KOPT-K1 (cell line): ENCODE data around the gene LYZL2.
"Not testable (repeated sequence)": the region's sequence is repeated elsewhere in the genome, so short reads cannot be mapped to it uniquely, and the experiment has no call there.

Source experiments
- H3K27ac ChIP-seq: fragments of 200-600 bp; sonication (generic); 2 replicates; pipeline ENCODE4 v1.5.1; 2016; ENCODE audit warnings: antibody characterized with exemption, mild to moderate bottlenecking, low read depth, low read length; ENCODE audit not compliant: poor library complexity, severe bottlenecking
- H3K36me3 ChIP-seq: fragments of 200-600 bp; sonication (generic); 2 replicates; pipeline ENCODE4 v1.5.1; 2017; ENCODE audit warnings: antibody characterized with exemption, mild to moderate bottlenecking, low read length, moderate library complexity; ENCODE audit not compliant: insufficient read depth
- H3K9me3 ChIP-seq: fragments of 200-600 bp; sonication (generic); 2 replicates; pipeline ENCODE4 v1.5.1; 2017; ENCODE audit warnings: antibody characterized with exemption, low read length, mild to moderate bottlenecking; ENCODE audit not compliant: insufficient read depth, poor library complexity, severe bottlenecking

The LYZL2 gene

DNA sequence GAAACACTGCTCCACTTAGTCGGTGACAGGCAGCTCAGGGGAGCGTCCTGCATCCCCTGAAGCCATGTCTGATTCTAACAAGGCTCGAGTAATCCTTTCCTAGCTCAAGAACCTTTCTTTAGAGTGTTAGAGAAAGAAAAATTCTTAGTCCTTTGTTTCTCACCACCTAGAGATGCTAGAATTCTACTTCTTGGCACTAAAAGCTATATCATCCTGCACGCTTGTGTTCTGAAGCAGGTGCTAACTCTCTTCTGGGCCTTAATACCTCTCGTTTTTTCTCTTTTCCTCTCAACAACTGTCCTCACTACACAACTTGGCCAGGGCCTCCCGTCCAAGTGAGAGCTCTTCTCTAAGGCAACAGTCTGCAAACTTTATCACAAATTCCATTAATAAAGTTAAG lies at the start of gene LYZL2:
Gene LYZL2 (minus strand): TSS at position 101 of the 400 bp plus-strand sequence. CDS start 2,838 bp downstream, outside the sequence.
- Histone ChIP-seq H3K27ac (no peak within 1 kb of the TSS), H3K36me3 (no peaks in the 10 kb centered on the region), H3K9me3 (no peaks in the 10 kb centered on the region)

DNA sequence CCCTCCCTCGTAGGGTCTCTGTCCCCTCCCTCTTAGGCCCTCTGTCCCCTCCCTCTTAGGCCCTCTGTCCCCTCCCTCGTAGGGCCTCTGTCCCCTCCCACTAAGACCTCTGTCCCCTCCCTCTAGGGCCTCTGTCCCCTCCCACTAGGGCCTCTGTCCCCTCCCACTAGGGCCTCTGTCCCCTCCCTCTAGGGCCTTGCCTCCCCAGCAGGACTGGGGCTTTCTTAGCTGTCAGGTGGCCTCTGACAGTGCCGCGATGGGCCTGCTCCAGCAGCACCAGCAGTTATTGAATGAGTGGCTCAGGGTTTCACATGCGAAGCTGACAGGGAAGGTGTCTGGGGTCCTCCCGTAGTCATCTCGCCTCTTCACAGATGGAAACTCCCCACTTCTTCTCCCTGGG lies 48.1 kb upstream of the LYZL2 start:
- not testable (repeated sequence) for H3K9me3 ChIP-seq, H3K36me3 ChIP-seq, H3K27ac ChIP-seq

DNA sequence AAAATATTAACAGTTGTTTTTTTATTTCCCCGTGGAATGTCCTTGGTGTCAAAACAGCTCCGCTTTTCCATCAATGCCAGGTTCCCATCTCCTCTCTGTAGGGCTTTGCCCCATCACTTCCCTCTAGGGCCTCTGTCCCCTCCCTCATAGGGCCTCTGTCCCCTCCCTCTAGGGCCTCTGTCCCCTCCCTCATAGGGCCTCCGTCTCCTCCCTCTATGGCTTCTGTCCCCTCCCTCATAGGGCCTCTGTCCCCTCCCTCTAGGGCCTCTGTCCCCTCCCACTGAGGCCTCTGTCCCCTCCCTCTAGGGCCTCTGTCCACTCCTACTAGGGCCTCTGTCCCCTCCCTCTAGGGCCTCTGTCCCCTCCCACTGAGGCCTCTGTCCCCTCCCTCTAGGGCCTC lies 47.6 kb upstream of the LYZL2 start:
- not testable (repeated sequence) for H3K36me3 ChIP-seq, H3K27ac ChIP-seq, H3K9me3 ChIP-seq

DNA sequence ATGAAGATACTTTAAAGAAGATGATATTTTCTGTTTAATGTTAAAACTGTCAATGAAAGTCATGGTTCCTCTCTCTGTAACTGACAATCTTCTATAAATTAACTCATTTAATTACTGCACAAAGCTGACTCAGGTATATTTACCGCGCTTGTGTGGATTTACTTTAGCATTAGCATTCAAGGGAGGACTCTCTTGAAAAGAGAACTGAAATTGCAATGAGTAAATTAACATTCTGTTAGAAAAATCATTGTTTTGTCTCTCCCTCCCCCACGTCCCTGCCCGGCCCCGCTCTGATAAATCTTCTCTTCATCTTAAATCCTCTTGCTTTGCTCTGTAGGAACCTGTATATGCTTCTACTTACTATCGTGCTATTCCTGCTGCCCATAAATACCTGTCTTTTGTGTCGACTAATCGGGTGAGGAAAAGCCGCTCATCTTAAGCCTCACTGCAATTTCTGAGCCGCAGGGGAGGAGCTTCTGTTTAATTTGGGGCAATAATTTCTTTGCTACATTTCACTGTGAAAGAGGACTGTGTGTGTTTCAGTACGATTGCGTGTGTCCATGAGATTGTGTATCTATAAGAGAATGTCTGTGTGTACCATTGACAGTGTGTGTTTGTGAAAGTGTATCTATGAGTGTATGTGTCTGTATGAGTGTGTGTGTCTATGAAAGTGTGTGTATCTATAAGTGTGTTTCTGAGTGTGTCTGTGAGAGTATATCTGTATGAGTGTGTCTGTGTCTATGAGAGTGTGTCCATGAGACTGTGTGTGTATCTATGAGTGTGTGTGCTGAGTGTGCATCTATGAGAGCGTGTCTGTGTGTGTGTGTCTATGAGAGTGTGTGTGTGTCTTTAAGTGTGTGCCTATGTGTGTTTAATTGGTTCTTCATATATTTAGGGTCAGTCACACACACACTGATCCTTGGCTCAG lies 46.5 kb upstream of the LYZL2 start:
- H3K9me3 ChIP-seq = no peaks in the 10 kb centered on the region
- no peak overlapping the region for H3K27ac ChIP-seq
- no peaks in the 10 kb centered on the region for H3K36me3 ChIP-seq

DNA sequence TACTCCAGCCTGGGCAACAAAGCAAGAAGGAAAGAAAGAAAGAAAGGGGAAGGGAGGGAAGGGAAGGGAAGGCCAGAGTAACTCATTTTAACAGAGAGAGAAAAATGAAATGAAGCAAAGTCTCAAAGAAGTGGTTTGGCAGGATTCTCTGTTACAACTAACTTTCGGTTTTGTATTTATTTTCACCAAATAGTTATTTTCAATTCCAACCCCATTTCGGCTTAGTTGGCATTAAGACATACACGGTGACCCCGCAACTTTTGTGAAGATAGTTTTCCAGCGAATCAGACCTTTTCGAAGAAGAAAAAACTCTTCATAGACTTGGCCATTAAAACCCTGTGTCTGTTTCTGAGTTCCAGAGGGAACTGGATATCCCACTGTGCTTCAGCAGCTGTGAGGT lies 45.2 kb upstream of the LYZL2 start:
- H3K9me3 ChIP-seq = no peaks in the 10 kb centered on the region

DNA sequence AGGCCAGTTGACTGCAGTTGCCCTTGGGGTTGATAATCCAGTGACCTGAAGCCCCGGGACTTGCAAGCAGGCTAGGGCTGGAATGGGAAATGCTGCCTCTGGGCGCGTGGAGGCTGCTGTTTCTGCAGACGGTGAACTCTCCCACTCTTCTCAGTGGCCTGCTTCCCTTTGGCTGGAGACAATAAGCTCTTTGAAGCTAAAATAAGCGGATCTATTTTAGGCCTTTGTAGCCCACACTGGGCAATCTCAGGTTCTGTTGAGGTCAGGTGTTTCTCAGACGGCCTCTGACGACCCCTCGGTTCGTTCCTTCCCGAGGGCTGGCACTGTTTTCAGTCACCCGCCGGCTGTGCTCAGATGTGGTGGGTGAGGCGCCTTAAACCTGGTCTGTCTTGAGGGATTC lies 43.7 kb upstream of the LYZL2 start:
- H3K27ac ChIP-seq, H3K9me3 ChIP-seq, H3K36me3 ChIP-seq: not testable (repeated sequence)

More for the DNA sequence above, 45.2 kb upstream of the LYZL2 start:
- Histone ChIP-seq H3K36me3 (no peaks in the 10 kb centered on the region), H3K27ac (no peak overlapping the region)

DNA sequence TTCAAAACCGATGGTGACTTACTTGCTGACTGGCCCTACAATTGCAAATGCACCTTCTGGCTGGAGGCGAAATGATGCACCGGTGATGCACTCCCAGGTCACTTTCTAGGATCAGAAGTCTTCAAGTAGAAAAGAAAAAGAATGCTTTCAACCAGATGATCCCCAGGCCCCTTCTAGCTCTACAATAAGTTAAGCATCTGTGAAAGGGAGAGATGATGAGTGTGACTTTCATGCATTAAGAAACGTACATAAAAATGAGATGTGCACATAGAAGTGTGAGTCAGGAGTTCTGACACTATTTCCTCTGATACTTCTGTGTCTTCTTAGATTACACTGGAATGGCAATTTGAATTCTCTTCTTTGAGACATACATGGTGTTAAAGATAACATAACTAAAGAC lies 42.8 kb upstream of the LYZL2 start:
- not testable (repeated sequence) for H3K9me3 ChIP-seq, H3K36me3 ChIP-seq, H3K27ac ChIP-seq

DNA sequence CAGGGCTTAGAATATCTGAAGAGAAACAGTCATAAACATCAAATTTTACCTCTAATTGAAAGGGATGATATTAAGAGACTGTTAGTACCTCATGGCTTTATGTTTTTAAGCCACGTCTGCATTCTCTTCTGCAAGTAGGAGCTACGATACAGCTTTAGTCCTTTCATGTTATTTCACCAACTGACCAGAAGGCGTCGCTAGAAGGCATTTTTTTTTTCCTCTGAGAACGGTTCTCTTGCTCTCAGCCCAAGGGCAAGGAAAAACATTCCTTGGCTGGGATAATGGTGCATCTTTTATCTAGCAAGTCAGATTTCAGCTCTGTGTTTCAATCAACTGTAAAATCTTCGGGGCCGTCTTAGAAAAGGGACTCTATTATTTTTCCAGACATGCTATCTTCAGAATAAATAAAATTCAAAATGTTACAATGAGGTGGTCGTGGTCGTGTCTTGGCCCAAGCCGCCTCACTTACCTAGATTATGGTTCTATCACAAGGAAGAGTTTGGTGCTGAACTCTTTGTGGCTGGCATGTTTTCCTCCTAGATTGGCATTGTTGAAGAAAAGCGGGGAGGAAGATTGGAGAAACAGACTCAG lies 41.6 kb upstream of the LYZL2 start:
- H3K9me3 ChIP-seq = no peaks in the 10 kb centered on the region
- H3K27ac ChIP-seq = no peak overlapping the region
- H3K36me3 ChIP-seq = no peaks in the 10 kb centered on the region

DNA sequence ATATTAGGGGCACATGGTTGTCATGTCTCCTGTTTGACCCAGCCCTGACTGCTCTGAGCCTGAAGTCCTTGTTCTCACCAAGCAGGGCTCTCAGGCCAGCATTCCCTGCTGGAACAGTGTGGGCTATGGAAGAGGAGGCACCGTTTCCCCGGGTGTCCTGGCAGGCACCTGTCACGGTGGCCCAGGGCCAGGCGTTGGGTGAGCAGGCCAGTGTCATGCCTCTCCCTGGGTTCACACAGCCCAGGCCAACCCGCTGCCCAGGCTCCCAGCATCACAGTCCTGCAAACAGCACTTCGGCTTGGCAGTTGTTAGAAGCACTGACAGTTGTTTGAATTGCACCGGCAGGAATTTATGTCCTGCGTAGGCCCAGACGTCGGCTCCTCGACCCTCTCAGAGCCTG lies 38.4 kb upstream of the LYZL2 start:
- H3K9me3 ChIP-seq, H3K27ac ChIP-seq, H3K36me3 ChIP-seq: not testable (repeated sequence)

DNA sequence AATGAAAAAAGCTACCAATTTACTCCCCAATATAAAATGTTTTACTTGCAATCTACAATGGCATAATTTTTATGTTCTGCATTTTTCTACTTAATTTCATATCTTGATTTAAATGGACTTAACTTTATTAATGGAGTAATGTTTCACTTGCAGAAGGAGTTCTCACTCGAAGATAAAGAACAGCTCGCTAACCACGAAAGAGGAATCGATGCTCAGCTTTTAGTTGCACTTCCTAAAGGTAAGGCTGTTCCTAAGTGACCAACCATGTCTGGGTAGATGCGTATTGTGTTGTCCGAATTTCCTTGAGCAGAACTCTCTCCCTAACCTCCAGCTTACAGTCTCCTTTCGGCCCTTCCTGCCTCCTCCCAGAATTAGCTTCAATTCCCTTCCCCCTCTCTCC lies 33.9 kb upstream of the LYZL2 start:
- H3K36me3 ChIP-seq, H3K9me3 ChIP-seq, H3K27ac ChIP-seq: not testable (repeated sequence)

DNA sequence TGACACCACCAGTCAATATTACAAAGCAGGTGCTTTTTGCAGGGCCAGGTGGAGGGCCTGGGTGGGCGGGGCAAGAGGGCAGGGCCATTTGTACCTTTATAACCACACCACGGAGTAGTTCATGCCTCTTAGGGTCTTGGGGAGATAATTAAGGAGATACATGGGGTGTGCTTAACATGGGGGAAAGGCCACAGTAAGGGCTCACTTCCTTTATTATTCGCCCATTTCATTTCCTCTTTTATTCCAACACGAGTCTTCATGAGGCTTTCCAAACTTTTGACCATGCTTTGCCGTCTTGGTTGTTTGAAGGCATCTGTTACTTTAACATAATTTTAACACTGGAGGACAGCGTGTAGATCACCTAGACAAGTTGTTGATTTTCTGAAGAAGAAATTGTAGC lies 33.3 kb upstream of the LYZL2 start:
- no peak overlapping the region for H3K27ac ChIP-seq
- H3K9me3 ChIP-seq = no peaks in the 10 kb centered on the region
- H3K36me3 ChIP-seq = no peaks in the 10 kb centered on the region

DNA sequence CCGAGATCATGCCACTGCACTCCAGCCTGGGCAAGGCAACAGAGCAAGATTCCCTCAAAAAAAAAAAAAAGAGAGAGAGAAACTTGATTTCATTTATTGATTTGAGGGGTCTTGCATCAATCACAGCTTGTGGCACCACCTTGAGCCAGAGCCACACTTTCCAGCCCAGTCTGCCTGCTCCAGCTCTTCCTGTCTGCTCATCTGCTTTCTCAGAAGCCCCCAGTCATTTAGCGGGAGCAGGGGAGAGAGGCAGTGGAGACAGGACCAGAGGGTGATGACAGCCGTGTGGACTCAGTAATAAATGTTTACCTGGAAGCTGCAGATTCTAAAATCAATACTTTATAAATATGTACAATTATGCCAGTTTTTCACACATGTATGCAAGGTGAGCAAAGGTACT lies 30.8 kb upstream of the LYZL2 start:
- not testable (repeated sequence) for H3K27ac ChIP-seq, H3K9me3 ChIP-seq, H3K36me3 ChIP-seq

DNA sequence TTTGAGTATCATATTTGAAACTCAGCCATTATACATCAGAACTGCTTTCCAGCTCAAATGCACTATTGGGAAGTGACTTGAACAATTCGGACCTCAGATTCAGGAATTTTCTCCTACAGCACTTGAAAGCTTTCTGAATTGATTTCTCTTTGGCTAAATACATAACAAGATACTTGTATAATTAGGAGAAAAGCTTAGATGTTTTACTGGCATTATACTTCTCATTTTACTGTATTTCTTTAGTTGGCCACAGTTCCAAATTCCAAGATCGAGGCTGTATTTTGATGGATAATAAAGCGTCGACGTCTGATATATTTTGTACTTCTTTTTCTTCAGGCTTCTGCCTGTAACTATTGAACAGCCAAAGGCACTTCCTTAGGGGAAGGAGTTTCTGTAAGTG lies 26.7 kb upstream of the LYZL2 start:
- Histone ChIP-seq H3K27ac (no peak overlapping the region), H3K36me3 (no peaks in the 10 kb centered on the region), H3K9me3 (no peaks in the 10 kb centered on the region)

DNA sequence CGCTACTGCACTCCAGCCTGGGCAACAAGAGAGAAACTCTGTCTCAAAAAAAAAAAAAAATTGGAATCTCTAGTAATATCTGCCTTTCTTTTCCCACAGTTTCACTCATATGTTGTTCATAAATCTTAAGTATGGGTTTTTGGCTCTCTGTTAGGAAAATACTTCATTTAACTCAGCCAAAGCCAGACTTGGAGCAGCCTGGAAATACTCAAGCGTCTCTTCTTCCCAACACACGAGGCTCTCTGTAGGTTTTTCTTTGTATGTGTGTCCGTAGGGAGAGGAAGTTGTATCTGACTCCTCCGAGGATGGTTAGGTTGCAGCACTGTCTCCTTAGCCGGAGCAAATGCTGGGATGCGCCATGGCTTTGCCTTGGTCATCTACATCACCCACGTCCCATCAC lies 25.4 kb upstream of the LYZL2 start:
- H3K9me3 ChIP-seq, H3K36me3 ChIP-seq, H3K27ac ChIP-seq: not testable (repeated sequence)

DNA sequence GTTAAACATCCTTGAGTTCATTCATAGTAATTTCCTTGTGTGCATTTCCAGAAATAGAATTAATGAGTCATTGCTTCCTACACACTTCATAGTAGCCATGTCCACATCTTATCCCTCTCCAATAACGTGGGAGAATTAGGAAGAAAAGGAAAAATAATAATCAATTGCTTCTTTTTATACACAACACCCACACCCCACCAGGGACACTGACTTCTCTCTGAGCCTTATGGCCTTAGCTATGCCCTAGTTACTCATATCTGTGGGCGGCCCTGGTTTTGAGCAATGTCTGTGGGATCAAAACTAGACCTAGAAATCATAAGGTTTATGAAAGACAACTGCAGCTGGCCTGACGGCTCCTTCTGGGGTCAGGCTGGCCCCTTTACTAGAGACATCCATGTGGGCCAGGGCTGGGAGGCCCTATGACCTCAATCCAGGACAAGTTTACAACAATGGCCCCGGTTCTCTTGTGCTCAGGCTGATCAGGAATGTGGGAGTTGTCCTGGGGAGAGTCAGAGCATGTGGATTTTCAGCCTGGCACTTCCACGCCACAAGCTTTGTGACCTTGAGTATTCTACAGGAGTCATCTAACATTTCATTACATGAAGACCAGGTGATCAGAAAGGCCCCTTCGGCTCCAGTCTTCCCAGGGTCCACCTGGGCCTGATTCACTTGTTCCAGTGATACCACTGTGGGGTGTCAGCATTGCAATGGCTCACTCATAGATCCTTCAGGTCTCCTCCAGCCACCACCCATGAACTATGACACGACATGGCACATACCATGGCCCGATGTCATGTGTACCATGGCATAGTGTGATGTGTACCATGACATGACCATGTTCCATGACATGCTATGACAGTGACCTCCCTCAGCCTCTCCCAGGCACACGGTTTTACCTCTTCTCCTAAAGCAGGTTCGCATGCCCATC lies 22.2 kb upstream of the LYZL2 start:
- not testable (repeated sequence) for H3K36me3 ChIP-seq, H3K27ac ChIP-seq, H3K9me3 ChIP-seq
